NB4 (cell line): Measurements from ENCODE around the gene ADPRS.

Experiments
- DNase-seq: peaks from one replicate; pipeline ENCODE4 v3.0.0; 2010; ENCODE audit warnings: low read depth
- H3K4me3 ChIP-seq: one replicate; pipeline ENCODE4 v1.5.1; 2011; ENCODE audit warnings: mild to moderate bottlenecking, low read depth, low read length, moderate library complexity
- CTCF ChIP-seq: IDR thresholded peaks from one replicate; pipeline ENCODE4 v1.5.1; 2012; ENCODE audit warnings: low read depth, low read length
- MYC ChIP-seq: IDR thresholded peaks from 2 replicates; pipeline ENCODE4 v1.6.1; 2011; ENCODE audit warnings: low read depth, low read length
- POLR2A ChIP-seq: IDR thresholded peaks from 2 replicates; pipeline ENCODE4 v1.6.1; 2011; ENCODE audit warnings: mild to moderate bottlenecking; ENCODE audit not compliant: insufficient read length; ENCODE audit errors: extremely low read depth
- TF ChIP-seq, protein P1 (sequence below): IDR thresholded peaks from 2 replicates; pipeline ENCODE4 v1.6.1; 2011; ENCODE audit warnings: low read depth, low read length

The ADPRS gene

GRCh38 chr1:36101546-36101945, 12.9 kb downstream of the ADPRS start:
- H3K4me3 ChIP-seq: no peak overlapping the region
- DNase-seq: no peak
- TF ChIP-seq, protein P1, sequence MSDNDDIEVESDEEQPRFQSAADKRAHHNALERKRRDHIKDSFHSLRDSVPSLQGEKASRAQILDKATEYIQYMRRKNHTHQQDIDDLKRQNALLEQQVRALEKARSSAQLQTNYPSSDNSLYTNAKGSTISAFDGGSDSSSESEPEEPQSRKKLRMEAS: no peak
- TF ChIP-seq MYC: no peak
- TF ChIP-seq CTCF: no peak
- no peak for TF ChIP-seq POLR2A

GRCh38 chr1:36106269-36106668, 17.6 kb downstream of the ADPRS start:
- DNase-seq: no peak
- no peak overlapping the region for H3K4me3 ChIP-seq
- TF ChIP-seq, protein P1: no peak
- TF ChIP-seq CTCF (no peak), MYC (no peak), POLR2A (no peak)

DNA sequence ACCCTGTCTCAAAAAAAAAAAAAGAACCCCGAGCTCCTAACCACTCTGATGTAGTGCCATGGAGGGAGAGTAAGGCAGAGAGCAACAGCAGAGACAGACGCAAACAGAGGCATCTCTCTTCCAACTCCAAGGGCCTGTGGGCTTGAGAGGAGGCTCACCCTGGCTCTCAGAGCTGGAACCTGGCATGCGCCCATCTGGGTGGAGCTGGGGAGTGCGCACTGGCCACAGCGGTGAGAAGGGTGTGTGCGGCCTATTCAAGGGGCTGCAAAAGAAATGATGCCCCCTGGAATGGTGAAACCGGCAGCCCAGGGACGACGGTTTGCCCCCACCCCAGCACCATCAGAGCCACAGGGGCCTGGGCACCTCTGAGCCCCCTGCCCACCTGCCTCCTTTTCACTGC, 18.7 kb downstream of the ADPRS start:
- no peak overlapping the region for H3K4me3 ChIP-seq
- TF ChIP-seq, protein P1: no peak
- TF ChIP-seq CTCF (no peak), POLR2A (no peak), MYC (no peak)
- DNase-seq: no peak

- DNase-seq: no peak
- no peak for TF ChIP-seq MYC
- no peak for TF ChIP-seq POLR2A
- TF ChIP-seq, protein P1: no peak
- TF ChIP-seq CTCF: no peak
- H3K4me3 ChIP-seq: no peak overlapping the region
Observed at GRCh38 chr1:36108314-36108713, 19.6 kb downstream of the ADPRS start.

- TF ChIP-seq CTCF: no peak
- TF ChIP-seq MYC: no peak
- TF ChIP-seq POLR2A: no peak
- TF ChIP-seq, protein P1: no peak
- no peak overlapping the region for H3K4me3 ChIP-seq
- DNase-seq: peak; percentile 42
Observed at GRCh38 chr1:36109041-36109679, 20.5 kb downstream of the ADPRS start.

GRCh38 chr1:36111151-36111550, 22.5 kb downstream of the ADPRS start:
- no peak for DNase-seq
- TF ChIP-seq CTCF: no peak
- no peak for TF ChIP-seq MYC
- TF ChIP-seq, protein P1: no peak
- no peak for TF ChIP-seq POLR2A

More at GRCh38 chr1:36111151-36111550, 22.5 kb downstream of the ADPRS start:
- no peak overlapping the region for H3K4me3 ChIP-seq
